Measurements from ENCODE around the gene GPR137B.

GPR137B gene

GRCh38 chr1:236114076-236114747 is 28.1 kb upstream of the GPR137B start:
- no peak for DNase-seq (ENCODE audit: low read depth)

- no peak for DNase-seq (ENCODE audit: low read depth)
Observed at GRCh38 chr1:236117710-236118109, 24.6 kb upstream of the GPR137B start.

GRCh38 chr1:236119943-236120484 is 22.3 kb upstream of the GPR137B start:
- no peak for DNase-seq (ENCODE audit: low read depth)

- DNase-seq (ENCODE audit: low read depth), result no peak
Observed at GRCh38 chr1:236120721-236121153, 21.6 kb upstream of the GPR137B start.

- no peak for DNase-seq (ENCODE audit: low read depth)
Observed at GRCh38 chr1:236122176-236122575, 20.2 kb upstream of the GPR137B start.

GRCh38 chr1:236123563-236123962 is 18.8 kb upstream of the GPR137B start:
- no peak for DNase-seq (ENCODE audit: low read depth)

- no peak for DNase-seq (ENCODE audit: low read depth)
Observed at GRCh38 chr1:236124965-236125364, 17.4 kb upstream of the GPR137B start.

- DNase-seq (ENCODE audit: low read depth), result no peak
Observed at GRCh38 chr1:236127045-236127444, 15.3 kb upstream of the GPR137B start.

GRCh38 chr1:236128646-236129178 is 13.6 kb upstream of the GPR137B start:
- no peak for DNase-seq (ENCODE audit: low read depth)

- DNase-seq (ENCODE audit: low read depth), result no peak
Observed at GRCh38 chr1:236129306-236129705, 13.0 kb upstream of the GPR137B start.

- no peak for DNase-seq (ENCODE audit: low read depth)
Observed at GRCh38 chr1:236130372-236130771, 12.0 kb upstream of the GPR137B start.

GRCh38 chr1:236131916-236132315 is 10.4 kb upstream of the GPR137B start:
- DNase-seq (ENCODE audit: low read depth), result no peak

GRCh38 chr1:236132420-236133046 is 9.8 kb upstream of the GPR137B start:
- no peak for DNase-seq (ENCODE audit: low read depth)

GRCh38 chr1:236133339-236133738 is 9.0 kb upstream of the GPR137B start:
- no peak for DNase-seq (ENCODE audit: low read depth)

GRCh38 chr1:236133802-236134201 is 8.5 kb upstream of the GPR137B start:
- DNase-seq (ENCODE audit: low read depth), result no peak

- DNase-seq (ENCODE audit: low read depth), result no peak
Observed at GRCh38 chr1:236137285-236137852, 5.0 kb upstream of the GPR137B start.

GRCh38 chr1:236139495-236139894 is 2.8 kb upstream of the GPR137B start:
- no peak for DNase-seq (ENCODE audit: low read depth)

GRCh38 chr1:236140705-236141446 is 1.5 kb upstream of the GPR137B start:
- DNase-seq (ENCODE audit: low read depth), result no peak

GRCh38 chr1:236141447-236142252 is 689 bp upstream of the GPR137B start:
- DNase-seq (ENCODE audit: low read depth), result no peak

- DNase-seq (ENCODE audit: low read depth), result peak; percentile 24
Observed at GRCh38 chr1:236143104-236143948, 987 bp downstream of the GPR137B start.

Data from fibroblast of the conjunctiva (primary cell).